GM12878 (cell line): Measurements from ENCODE around the gene TCF7L1.

Source experiments
- CTCF ChIP-seq, 3 experiments: IDR thresholded peaks in 2 of 3; conservative IDR thresholded peaks in 1 of 3; 2 replicates each; pipeline ENCODE4 v1.5.1; 2011; ENCODE audit warnings: low read depth in 3 of 3, low read length in 3 of 3, mild to moderate bottlenecking in 3 of 3, control low read depth in 2 of 3, moderate library complexity in 2 of 3, inconsistent platforms in 1 of 3, mixed read lengths in 1 of 3; ENCODE audit not compliant: control insufficient read depth in 2 of 3, insufficient read depth in 1 of 3; ENCODE audit errors: extremely low read depth in 1 of 3
- ELK1 ChIP-seq: IDR thresholded peaks from 2 replicates; pipeline ENCODE4 v1.6.1; 2012; ENCODE audit warnings: low read depth, low read length, improper control_type of control experiment
- EZH2 ChIP-seq: IDR thresholded peaks from 2 replicates; pipeline ENCODE4 v1.6.1; 2012; ENCODE audit warnings: low read depth, mild to moderate bottlenecking, control low read depth, inconsistent platforms, low read length, borderline replicate concordance; ENCODE audit not compliant: control insufficient read depth
- MAX ChIP-seq: IDR thresholded peaks from 2 replicates; pipeline ENCODE4 v1.6.1; 2012; ENCODE audit warnings: low read depth, low read length, improper control_type of control experiment
- MEF2B ChIP-seq: fragments of 450-650 bp; IDR thresholded peaks from 2 replicates; pipeline ENCODE4 v1.6.1; 2018; ENCODE audit warnings: mild to moderate bottlenecking, moderate library complexity; ENCODE audit not compliant: partially characterized antibody, poor library complexity, severe bottlenecking
- MTA3 ChIP-seq: IDR thresholded peaks from 2 replicates; pipeline ENCODE4 v1.6.1; 2012; ENCODE audit warnings: low read length, inconsistent platforms, borderline replicate concordance
- PKNOX1 ChIP-seq: fragments of 450-650 bp; IDR thresholded peaks from 2 replicates; pipeline ENCODE4 v1.6.1; 2016; ENCODE audit warnings: mild to moderate bottlenecking
- POLR2A ChIP-seq: IDR thresholded peaks from 2 replicates; pipeline ENCODE4 v1.6.1; 2011; ENCODE audit warnings: low read depth, mild to moderate bottlenecking, low read length
- SIX5 ChIP-seq: IDR thresholded peaks from 2 replicates; pipeline ENCODE4 v1.6.1; 2011; ENCODE audit warnings: mild to moderate bottlenecking, low read depth, low read length, moderate library complexity; ENCODE audit not compliant: severe bottlenecking
- SMAD5 ChIP-seq: IDR thresholded peaks from 2 replicates; pipeline ENCODE4 v1.6.1; 2016; ENCODE audit warnings: antibody characterized with exemption, low read depth
- TAF1 ChIP-seq: IDR thresholded peaks from 2 replicates; pipeline ENCODE4 v1.6.1; 2011; ENCODE audit warnings: mild to moderate bottlenecking, low read depth, low read length, borderline replicate concordance
- TCF7 ChIP-seq: IDR thresholded peaks from 2 replicates; pipeline ENCODE4 v1.6.1; 2014; ENCODE audit warnings: antibody characterized with exemption, borderline replicate concordance
- ZNF274 ChIP-seq: IDR thresholded peaks from one replicate; pipeline ENCODE4 v1.8.0; 2011; ENCODE audit not compliant: insufficient read length, insufficient read depth

GRCh38 chr2:85166021-85166420 is 32.8 kb downstream of the TCF7L1 start:
- TF ChIP-seq CTCF (IDR thresholded peaks at IDR 0.05 in 2 of 3, conservative IDR thresholded peaks at IDR 0.05 in 1 of 3; ENCODE audit: control insufficient read depth in 2 of 3, extremely low read depth in 1 of 3, insufficient read depth in 1 of 3, low read depth in 3 of 3, low read length in 3 of 3): no peak
- no peak for TF ChIP-seq MEF2B
- no peak for TF ChIP-seq SIX5
- no peak for TF ChIP-seq EZH2
- TF ChIP-seq MAX: no peak
- no peak for TF ChIP-seq TAF1
- TF ChIP-seq ZNF274: no peak
- no peak for TF ChIP-seq TCF7
- TF ChIP-seq POLR2A: no peak
- TF ChIP-seq MTA3: no peak
- no peak for TF ChIP-seq SMAD5
- TF ChIP-seq ELK1: no peak
- no peak for TF ChIP-seq PKNOX1
